HFFc6 (cell line): ENCODE data around the gene CARD9. TPM values are rescaled to one million over a fixed set of nuclear protein-coding genes. Genes with fewer than 3 reads are reported as not detected.

Source experiments
- DNase-seq: peaks from one replicate; pipeline ENCODE4 v3.0.0-alpha.2; 2018
- H3K27ac Mint-ChIP-seq: 2 replicates; pipeline ENCODE4 v1.8.0; 2020; ENCODE audit warnings: mild to moderate bottlenecking, mixed read lengths
- H3K27me3 Mint-ChIP-seq: 2 replicates; pipeline ENCODE4 v1.8.0; 2021; ENCODE audit warnings: mild to moderate bottlenecking, moderate library complexity, mixed read lengths; ENCODE audit not compliant: insufficient read depth
- H3K36me3 Mint-ChIP-seq: 2 replicates; pipeline ENCODE4 v1.8.0; 2021; ENCODE audit warnings: low read depth, mixed read lengths
- H3K4me1 Mint-ChIP-seq: 2 replicates; pipeline ENCODE4 v1.8.0; 2020; ENCODE audit warnings: low read depth, mixed read lengths
- H3K4me3 Mint-ChIP-seq: 2 replicates; pipeline ENCODE4 v1.8.0; 2020; ENCODE audit warnings: mild to moderate bottlenecking, moderate library complexity, mixed read lengths
- H3K9me3 Mint-ChIP-seq: 2 replicates; pipeline ENCODE4 v1.8.0; 2020; ENCODE audit warnings: mild to moderate bottlenecking, mixed read lengths
- total RNA-seq, 6 experiments: library from RNA; stranded (reverse); fragmentation: NEBNext Ultra II Directional; extraction: Animal tissue kit (Norgen Biotek cat#: 25700); gene quantifications; 2 replicates in 1 of 6; 3 replicates in 5 of 6; pipeline ENCODE4 v1.2.3, GENCODE V29; 2021
- TF ChIP-seq, protein P1 (sequence below): fragments of 200-600 bp; sonication (generic); IDR thresholded peaks from 2 replicates; pipeline ENCODE4 v1.5.0; 2021; ENCODE audit warnings: antibody characterized with exemption, mild to moderate bottlenecking

The CARD9 gene
- total RNA-seq, 6 experiments from 2014 or later, result 2.9 to 19.0 (median 3.2) TPM

DNA sequence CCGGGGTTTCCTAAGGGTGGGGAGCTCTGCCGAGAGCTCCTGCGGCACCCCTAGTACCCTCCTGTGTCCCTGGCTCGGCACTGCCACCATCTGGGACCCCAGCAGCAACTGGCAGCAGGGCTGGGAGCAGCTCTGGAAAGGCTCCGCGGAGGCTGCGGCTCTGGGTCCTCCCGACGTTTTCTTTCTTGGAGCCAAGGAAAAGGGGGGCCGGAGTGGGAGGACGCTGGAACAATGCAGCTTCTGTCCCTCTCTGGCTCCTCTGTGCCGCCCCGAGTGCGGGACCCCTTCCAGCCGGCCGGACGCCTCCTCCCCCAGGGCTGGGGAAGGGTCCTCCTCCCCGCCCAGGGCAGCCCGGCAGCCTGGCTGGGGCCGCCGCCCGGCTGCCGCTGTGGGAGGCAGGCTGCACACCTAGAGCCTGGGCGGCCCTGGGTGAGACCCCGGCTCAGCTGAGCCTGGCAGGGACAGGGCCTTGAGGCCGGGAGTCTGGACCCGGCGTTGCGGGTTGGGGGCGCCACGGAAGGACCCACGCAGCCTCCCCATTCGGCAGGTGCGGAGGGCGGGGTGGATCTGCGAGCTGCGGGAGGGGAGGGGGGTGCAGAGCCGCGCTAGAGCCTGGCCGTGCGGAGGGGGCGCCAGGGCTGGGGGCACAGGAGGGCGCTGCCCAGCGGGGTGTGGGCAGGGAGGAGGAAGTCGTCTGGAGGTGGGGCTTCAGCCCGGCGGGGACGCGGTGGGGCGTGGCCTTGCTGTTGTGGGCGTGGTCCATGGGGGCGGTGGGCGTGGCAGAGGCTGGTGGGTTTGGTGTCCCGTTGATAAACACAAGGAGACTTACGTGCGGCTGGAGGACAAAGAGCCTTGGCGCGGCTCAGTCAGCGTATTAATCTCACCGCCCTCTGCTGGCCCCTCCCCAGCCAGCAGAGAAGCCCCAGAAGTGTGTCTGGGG, 31.0 kb downstream of the CARD9 start:
- TF ChIP-seq, protein P1, sequence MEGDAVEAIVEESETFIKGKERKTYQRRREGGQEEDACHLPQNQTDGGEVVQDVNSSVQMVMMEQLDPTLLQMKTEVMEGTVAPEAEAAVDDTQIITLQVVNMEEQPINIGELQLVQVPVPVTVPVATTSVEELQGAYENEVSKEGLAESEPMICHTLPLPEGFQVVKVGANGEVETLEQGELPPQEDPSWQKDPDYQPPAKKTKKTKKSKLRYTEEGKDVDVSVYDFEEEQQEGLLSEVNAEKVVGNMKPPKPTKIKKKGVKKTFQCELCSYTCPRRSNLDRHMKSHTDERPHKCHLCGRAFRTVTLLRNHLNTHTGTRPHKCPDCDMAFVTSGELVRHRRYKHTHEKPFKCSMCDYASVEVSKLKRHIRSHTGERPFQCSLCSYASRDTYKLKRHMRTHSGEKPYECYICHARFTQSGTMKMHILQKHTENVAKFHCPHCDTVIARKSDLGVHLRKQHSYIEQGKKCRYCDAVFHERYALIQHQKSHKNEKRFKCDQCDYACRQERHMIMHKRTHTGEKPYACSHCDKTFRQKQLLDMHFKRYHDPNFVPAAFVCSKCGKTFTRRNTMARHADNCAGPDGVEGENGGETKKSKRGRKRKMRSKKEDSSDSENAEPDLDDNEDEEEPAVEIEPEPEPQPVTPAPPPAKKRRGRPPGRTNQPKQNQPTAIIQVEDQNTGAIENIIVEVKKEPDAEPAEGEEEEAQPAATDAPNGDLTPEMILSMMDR, result no peak
- Mint-ChIP-seq H3K27me3 (peaks cover 9% of the 10 kb centered on the region), H3K4me1 (peaks cover 18% of the 10 kb centered on the region), H3K27ac (no peak overlapping the region), H3K36me3 (no peaks in the 10 kb centered on the region), H3K9me3 (no peaks in the 10 kb centered on the region), H3K4me3 (no peak overlapping the region; the same call in 1 of the 2 replicates)
- no peak for DNase-seq

DNA sequence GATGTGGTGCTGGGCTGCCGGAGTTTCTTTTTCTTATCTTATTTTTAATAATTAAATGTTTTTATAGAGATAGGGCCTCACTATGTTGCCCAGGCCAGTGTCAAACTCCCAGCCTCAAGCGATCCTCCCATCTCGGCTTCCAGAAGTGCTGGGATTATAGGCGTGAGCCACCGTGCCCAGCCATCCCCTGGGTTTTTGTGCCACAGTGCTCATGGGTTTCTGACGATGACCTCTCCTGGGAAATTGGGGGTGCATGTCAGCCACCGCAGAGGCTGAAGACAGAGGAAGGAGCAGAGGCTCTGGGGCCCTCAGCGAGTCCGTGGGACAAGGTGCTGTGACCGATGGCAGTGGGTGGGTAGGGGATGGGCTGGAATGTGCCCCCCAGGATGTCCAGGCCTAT, 31.7 kb downstream of the CARD9 start:
- Mint-ChIP-seq H3K4me1 (peaks cover 18% of the 10 kb centered on the region), H3K9me3 (no peaks in the 10 kb centered on the region), H3K27ac (no peak overlapping the region), H3K36me3 (no peaks in the 10 kb centered on the region), H3K27me3 (peaks cover 9% of the 10 kb centered on the region), H3K4me3 (no peak overlapping the region)
- TF ChIP-seq, protein P1, result no peak
- DNase-seq, result no peak

DNA sequence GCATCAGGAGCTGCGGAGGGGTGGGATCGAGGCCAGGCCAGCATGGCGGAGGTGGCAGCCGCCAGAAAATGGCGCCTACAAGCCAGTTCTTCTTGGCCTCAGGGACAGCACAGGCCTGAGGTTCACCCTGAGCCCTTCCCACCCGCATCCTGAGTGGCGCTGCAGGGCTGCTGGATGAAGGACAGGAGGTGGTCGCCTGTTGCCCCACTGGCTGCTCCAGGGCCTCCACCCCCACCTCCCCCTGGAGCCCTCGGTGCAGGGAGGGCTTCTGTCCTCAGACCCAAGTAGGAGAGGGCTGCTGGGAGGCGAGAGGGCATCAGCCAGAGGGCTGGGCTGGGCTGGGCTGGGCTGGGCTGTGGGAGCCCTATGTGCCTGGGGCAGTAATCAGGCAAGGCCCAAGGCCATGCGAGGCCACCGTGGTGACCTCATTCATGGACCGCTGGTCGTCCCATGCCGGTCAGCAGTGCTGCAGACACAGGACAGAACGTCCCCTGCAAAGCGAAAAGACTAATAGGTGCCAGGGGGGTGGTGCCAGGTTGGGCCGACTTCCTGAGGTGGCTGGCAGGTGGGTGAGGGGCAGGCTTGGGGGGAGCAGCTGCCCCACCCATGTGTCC, 32.3 kb downstream of the CARD9 start:
- no peak for DNase-seq
- Mint-ChIP-seq H3K27ac (no peak overlapping the region), H3K4me3 (no peak overlapping the region), H3K9me3 (no peaks in the 10 kb centered on the region), H3K4me1 (peaks cover 18% of the 10 kb centered on the region), H3K36me3 (no peaks in the 10 kb centered on the region), H3K27me3 (peaks cover 9% of the 10 kb centered on the region)
- TF ChIP-seq, protein P1, result no peak

DNA sequence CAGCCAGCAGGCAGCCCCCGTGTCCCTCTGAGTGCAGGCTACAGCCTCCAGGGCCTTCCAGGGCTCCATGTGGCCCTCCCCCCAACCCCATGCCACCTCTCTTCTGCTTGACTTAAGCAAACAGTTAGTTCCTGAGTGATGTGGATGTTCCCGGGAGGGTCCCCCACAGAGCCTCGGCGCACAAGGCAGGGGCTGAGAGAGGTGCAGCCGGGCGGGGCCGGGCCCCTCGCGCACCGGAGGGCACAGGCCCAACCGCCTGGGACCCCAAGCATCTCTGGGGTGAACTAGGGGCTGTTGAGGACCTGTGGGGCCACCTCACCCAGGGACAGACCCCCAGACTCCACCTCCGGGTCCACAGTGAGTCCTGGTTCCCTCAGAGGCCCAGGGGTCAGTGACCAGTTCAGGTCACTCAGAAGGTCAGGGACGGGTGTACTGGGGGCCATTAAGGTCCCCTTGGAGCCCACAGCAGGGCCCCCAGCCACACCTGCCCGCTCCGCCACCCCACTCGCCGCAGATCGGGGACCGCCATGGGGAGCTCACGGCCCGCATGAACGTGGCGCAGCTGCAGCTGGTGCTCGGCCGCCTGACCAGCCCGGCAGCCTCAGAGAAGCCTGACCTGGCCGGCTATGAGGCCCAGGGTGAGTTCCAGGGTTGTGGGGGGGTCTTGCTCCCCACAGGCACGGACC, 33.0 kb downstream of the CARD9 start:
- Mint-ChIP-seq H3K27ac (no peak overlapping the region), H3K27me3 (peaks cover 9% of the 10 kb centered on the region), H3K4me1 (peaks cover 12% of the 10 kb centered on the region), H3K4me3 (no peak overlapping the region), H3K9me3 (no peaks in the 10 kb centered on the region), H3K36me3 (no peaks in the 10 kb centered on the region)
- no peak for DNase-seq
- TF ChIP-seq, protein P1, result no peak

DNA sequence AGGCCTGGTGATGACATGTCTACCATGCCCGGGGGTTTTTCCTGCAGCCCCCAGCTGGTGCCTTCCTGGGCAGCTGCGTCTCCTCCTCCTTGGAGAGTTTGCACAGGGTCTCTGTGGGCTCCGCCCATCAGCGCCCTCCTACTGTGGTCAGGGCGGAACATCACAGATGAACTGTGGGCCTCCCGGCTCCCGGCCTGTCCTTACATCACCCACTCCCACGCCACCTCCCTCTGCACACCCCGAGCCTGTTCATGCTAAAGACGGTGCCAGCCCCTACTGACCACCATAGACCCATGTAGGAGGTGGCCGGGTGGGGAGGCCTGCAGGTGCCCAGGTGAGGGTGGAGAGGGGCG, 33.5 kb downstream of the CARD9 start:
- TF ChIP-seq, protein P1, result no peak
- Mint-ChIP-seq H3K36me3 (no peaks in the 10 kb centered on the region), H3K4me1 (peaks cover 7% of the 10 kb centered on the region), H3K9me3 (no peaks in the 10 kb centered on the region), H3K4me3 (no peak overlapping the region), H3K27ac (no peak overlapping the region), H3K27me3 (peaks cover 6% of the 10 kb centered on the region)
- no peak for DNase-seq
